H1 (cell line): Measurements from ENCODE around the gene SOX6. TPM values are rescaled to one million over a fixed set of nuclear protein-coding genes. Genes with fewer than 3 reads are reported as not detected.
A peak's percentile ranks its signal among the peaks of the same experiment; 100 is the strongest.

Source experiments
- CTCF ChIA-PET: fragments of 300-600 bp; sonication (Branson Sonifier 250); formaldehyde crosslinking; loops from one replicate; lab custom pipeline; 2021; ENCODE audit not compliant: partially characterized antibody; lab: Charles Lee
- POLR2A ChIA-PET: fragments of 300-600 bp; sonication (Branson Sonifier 250); formaldehyde crosslinking; loops from one replicate; lab custom pipeline; 2021; ENCODE audit warnings: inconsistent platforms; ENCODE audit not compliant: partially characterized antibody; lab: Charles Lee
- DNase-seq, 2 experiments: peaks; one replicate each; pipeline versions ENCODE4 v3.0.0 to v3.0.0-alpha.2; 2010 to 2022; ENCODE audit warnings: low spot score in 2 of 2, low read depth in 1 of 2, mixed read lengths in 1 of 2
- FAIRE-seq: peaks from 2 replicates; lab custom pipeline; 2011; peaks lifted over from hg19 to GRCh38; lab: Jason Lieb, UNC
- H2AFZ ChIP-seq: 2 replicates; pipeline ENCODE4 v1.8.1; 2012; ENCODE audit warnings: low read length, inconsistent platforms
- H2AK5ac ChIP-seq: 2 replicates; pipeline ENCODE4 v1.6.1; 2013; ENCODE audit warnings: low read depth, low read length
- H2BK120ac ChIP-seq: replicated peaks from 2 replicates; pipeline ENCODE3; 2013; ENCODE audit warnings: low read depth, low read length, inconsistent platforms
- H2BK12ac ChIP-seq: 2 replicates; pipeline ENCODE4 v1.6.1; 2013; ENCODE audit warnings: low read depth, low read length
- H2BK15ac ChIP-seq: 2 replicates; pipeline ENCODE4 v1.6.1; 2013; ENCODE audit warnings: low read length
- H2BK20ac ChIP-seq: 2 replicates; pipeline ENCODE4 v1.6.1; 2013; ENCODE audit warnings: low read length
- H2BK5ac ChIP-seq: 2 replicates; pipeline ENCODE4 v1.6.1; 2013; ENCODE audit warnings: low read depth, low read length
- H3K14ac ChIP-seq: 2 replicates; pipeline ENCODE4 v1.6.1; 2013; ENCODE audit warnings: inconsistent platforms; ENCODE audit not compliant: insufficient read length
- H3K18ac ChIP-seq: 2 replicates; pipeline ENCODE4 v1.6.1; 2013; ENCODE audit warnings: low read length; ENCODE audit errors: extremely low read depth
- H3K23ac ChIP-seq: 2 replicates; pipeline ENCODE4 v1.6.1; 2013; ENCODE audit warnings: inconsistent platforms; ENCODE audit not compliant: insufficient read length
- H3K23me2 ChIP-seq: 2 replicates; pipeline ENCODE4 v1.6.1; 2013; ENCODE audit warnings: low read depth, low read length
- H3K27ac ChIP-seq: 2 replicates; pipeline ENCODE4 v1.6.1; 2011; ENCODE audit warnings: low read depth, low read length, inconsistent platforms
- H3K27me3 ChIP-seq, 4 experiments: replicated peaks in 1 of 4; 1 replicate in 1 of 4; 2 replicates in 3 of 4; pipeline versions ENCODE4 v1.6.1 to v1.8.1; 2011 to 2013; ENCODE audit warnings: low read length in 3 of 4, mild to moderate bottlenecking in 3 of 4, inconsistent platforms in 2 of 4, mixed read lengths in 2 of 4, moderate library complexity in 1 of 4; ENCODE audit not compliant: control insufficient read depth in 3 of 4, insufficient read depth in 3 of 4; ENCODE audit errors: extremely low read depth in 1 of 4
- H3K36me3 ChIP-seq, 4 experiments: 2 replicates each; pipeline versions ENCODE4 v1.6.1 to v1.8.1; 2011 to 2013; ENCODE audit warnings: mild to moderate bottlenecking in 4 of 4, low read length in 3 of 4, moderate library complexity in 2 of 4, control low read depth in 1 of 4, inconsistent platforms in 1 of 4; ENCODE audit not compliant: insufficient read depth in 4 of 4, control insufficient read depth in 2 of 4
- H3K4ac ChIP-seq: replicated peaks from 2 replicates; pipeline ENCODE3; 2013; ENCODE audit warnings: low read length, low read depth, mixed read lengths, inconsistent platforms; ENCODE audit not compliant: insufficient read length
- H3K4me1 ChIP-seq, 4 experiments: replicated peaks in 1 of 4; 1 replicate in 1 of 4; 2 replicates in 3 of 4; pipeline versions ENCODE4 v1.6.1 to v1.8.1; 2011 to 2013; ENCODE audit warnings: low read length in 3 of 4, inconsistent platforms in 2 of 4, mixed read lengths in 1 of 4; ENCODE audit not compliant: insufficient read depth in 4 of 4, control insufficient read depth in 3 of 4
- H3K4me2 ChIP-seq, 2 experiments: 2 replicates each; pipeline versions ENCODE4 v1.6.1 to v1.8.1; 2011 to 2013; ENCODE audit warnings: low read depth in 2 of 2, low read length in 2 of 2, control low read depth in 1 of 2, inconsistent platforms in 1 of 2, mild to moderate bottlenecking in 1 of 2; ENCODE audit not compliant: insufficient read depth in 1 of 2
- H3K4me3 ChIP-seq, 4 experiments: fragments of 200-600, 300-600 bp in 1 of 4; sonication (generic), shearing (Covaris generic), sonication (Bioruptor Twin) in 1 of 4; 2 replicates each; pipeline versions ENCODE4 v1.5.1 to v1.8.1; 2011 to 2016; ENCODE audit warnings: low read length in 4 of 4, low read depth in 3 of 4, control low read depth in 2 of 4, inconsistent platforms in 2 of 4, mild to moderate bottlenecking in 2 of 4, mixed read lengths in 1 of 4, moderate library complexity in 1 of 4; ENCODE audit not compliant: insufficient read depth in 2 of 4; ENCODE audit errors: extremely low read depth in 1 of 4
- H3K56ac ChIP-seq: replicated peaks from 2 replicates; pipeline ENCODE3; 2013; ENCODE audit warnings: low read depth, mild to moderate bottlenecking, mixed read lengths, low read length, inconsistent platforms; ENCODE audit not compliant: insufficient read length
- H3K79me1 ChIP-seq: 2 replicates; pipeline ENCODE4 v1.6.1; 2013; ENCODE audit warnings: low read depth, low read length, control low read depth
- H3K79me2 ChIP-seq, 2 experiments: 2 replicates each; pipeline versions ENCODE4 v1.6.1 to v1.8.1; 2012 to 2013; ENCODE audit warnings: low read length in 2 of 2, mild to moderate bottlenecking in 2 of 2, inconsistent platforms in 1 of 2; ENCODE audit not compliant: insufficient read depth in 2 of 2, control insufficient read depth in 1 of 2
- H3K9ac ChIP-seq, 4 experiments: replicated peaks in 1 of 4; 1 replicate in 1 of 4; 2 replicates in 3 of 4; pipeline versions ENCODE4 v1.6.1 to v1.8.1; 2011 to 2013; ENCODE audit warnings: low read depth in 3 of 4, low read length in 3 of 4, control low read depth in 2 of 4, mild to moderate bottlenecking in 2 of 4, moderate library complexity in 2 of 4, inconsistent platforms in 1 of 4; ENCODE audit errors: extremely low read depth in 1 of 4
- H3K9me3 ChIP-seq, 2 experiments: 2 replicates each; pipeline versions ENCODE4 v1.6.1 to v1.8.1; 2012 to 2013; ENCODE audit warnings: mild to moderate bottlenecking in 2 of 2, moderate library complexity in 2 of 2, control low read depth in 1 of 2, inconsistent platforms in 1 of 2, low read depth in 1 of 2, low read length in 1 of 2, mixed read lengths in 1 of 2; ENCODE audit not compliant: insufficient read depth in 2 of 2
- H4K20me1 ChIP-seq, 2 experiments: replicated peaks in 1 of 2; 2 replicates each; pipeline versions ENCODE3 to v1.8.1; 2011 to 2013; ENCODE audit warnings: inconsistent platforms in 2 of 2, low read length in 2 of 2, mild to moderate bottlenecking in 1 of 2; ENCODE audit not compliant: insufficient read depth in 2 of 2, control insufficient read depth in 1 of 2
- H4K5ac ChIP-seq: 2 replicates; pipeline ENCODE4 v1.6.1; 2013; ENCODE audit warnings: low read length, low read depth, mixed read lengths, inconsistent platforms; ENCODE audit not compliant: insufficient read length
- H4K8ac ChIP-seq: 2 replicates; pipeline ENCODE4 v1.8.0; 2013; ENCODE audit warnings: mild to moderate bottlenecking, moderate library complexity, low read length, inconsistent platforms; ENCODE audit not compliant: insufficient read depth; ENCODE audit errors: extremely low read depth
- H4K91ac ChIP-seq: replicated peaks from 2 replicates; pipeline ENCODE3; 2013; ENCODE audit warnings: low read length, mixed read lengths, inconsistent platforms; ENCODE audit not compliant: insufficient read length
- ASH2L ChIP-seq: fragments of 200-600, 300-600 bp; sonication (generic); IDR thresholded peaks from one replicate; pipeline ENCODE4 v1.7.1; 2017; ENCODE audit warnings: low read length
- CEBPB ChIP-seq: IDR thresholded peaks from 2 replicates; pipeline ENCODE4 v1.6.1; 2012; ENCODE audit warnings: low read depth, low read length
- CHD1 ChIP-seq: IDR thresholded peaks from 2 replicates; pipeline ENCODE4 v1.6.1; 2012; ENCODE audit warnings: low read depth, low read length, improper control_type of control experiment
- HDAC6 ChIP-seq: IDR thresholded peaks from one replicate; pipeline ENCODE4 v1.7.1; 2012; ENCODE audit warnings: low read depth, mild to moderate bottlenecking, inconsistent platforms, low read length, moderate library complexity
- KDM1A ChIP-seq: fragments of 200-600, 300-600 bp; sonication (generic); IDR thresholded peaks from 2 replicates; pipeline ENCODE4 v1.7.1; 2016; ENCODE audit warnings: mild to moderate bottlenecking, low read length, borderline replicate concordance
- POLR2AphosphoS5 ChIP-seq: IDR thresholded peaks from 2 replicates; pipeline ENCODE4 v1.6.1; 2011; ENCODE audit warnings: low read depth, low read length
- POU5F1 ChIP-seq: IDR thresholded peaks from 2 replicates; pipeline ENCODE4 v1.6.1; 2011; ENCODE audit warnings: low read depth, mild to moderate bottlenecking, low read length, moderate library complexity
- RAD21 ChIP-seq, 2 experiments: IDR thresholded peaks in 1 of 2; conservative IDR thresholded peaks in 1 of 2; 2 replicates each; pipeline ENCODE4 v1.6.1; 2011; ENCODE audit warnings: low read depth in 2 of 2, low read length in 2 of 2, improper control_type of control experiment in 1 of 2, inconsistent platforms in 1 of 2, mild to moderate bottlenecking in 1 of 2, moderate library complexity in 1 of 2
- SP4 ChIP-seq: IDR thresholded peaks from 2 replicates; pipeline ENCODE4 v1.6.1; 2012; ENCODE audit warnings: low read length, inconsistent platforms
- TAF1 ChIP-seq: IDR thresholded peaks from 2 replicates; pipeline ENCODE4 v1.6.1; 2011; ENCODE audit warnings: mild to moderate bottlenecking, low read depth, low read length
- WGBS, 2 experiments: shearing (Covaris generic) in 1 of 2; methylation state at CpG; one replicate each; pipeline versions ENCODE4 v1.1.6 to v1.1.7; 2013 to 2015; ENCODE audit warnings: low lambda C conversion rate in 2 of 2, mixed read lengths in 2 of 2, inconsistent platforms in 1 of 2, low coverage in 1 of 2, missing lambda C conversion rate in 1 of 2; ENCODE audit not compliant: insufficient replicate concordance in 2 of 2, insufficient coverage in 1 of 2, insufficient read length in 1 of 2; ENCODE audit errors: extremely low coverage in 1 of 2, missing lambda C conversion rate in 1 of 2; 5-methylcytosine and 5-hydroxymethylcytosine counted together
- polyA plus RNA-seq, 7 experiments: library from polyadenylated mRNA; depleted of rRNA in 3 of 7; stranded (reverse) in 5 of 7; unstranded in 2 of 7; fragments of >200 nt in 5 of 7; fragments of 200-250 nt in 2 of 7; gene quantifications; 1 replicate in 5 of 7; 2 replicates in 1 of 7; 4 replicates in 1 of 7; pipeline versions ENCODE4 v1.2.1 to v1.2.3, GENCODE V29; 2011 to 2013; ENCODE audit warnings: missing spikeins in 2 of 7, mixed read lengths in 2 of 7
- total RNA-seq: library from RNA; stranded (reverse); fragmentation: NEBNext Ultra II Directional; extraction: Animal tissue kit (Norgen Biotek cat#: 25700); gene quantifications from 2 replicates; pipeline ENCODE4 v1.2.1, GENCODE V29; 2021

Gene SOX6
- total and polyA plus RNA-seq, 2 of the 8 experiments (the other 6 are each of a cell fraction or from before 2014, with no cell fraction given) = 0.09 TPM; not detected in 1

DNA sequence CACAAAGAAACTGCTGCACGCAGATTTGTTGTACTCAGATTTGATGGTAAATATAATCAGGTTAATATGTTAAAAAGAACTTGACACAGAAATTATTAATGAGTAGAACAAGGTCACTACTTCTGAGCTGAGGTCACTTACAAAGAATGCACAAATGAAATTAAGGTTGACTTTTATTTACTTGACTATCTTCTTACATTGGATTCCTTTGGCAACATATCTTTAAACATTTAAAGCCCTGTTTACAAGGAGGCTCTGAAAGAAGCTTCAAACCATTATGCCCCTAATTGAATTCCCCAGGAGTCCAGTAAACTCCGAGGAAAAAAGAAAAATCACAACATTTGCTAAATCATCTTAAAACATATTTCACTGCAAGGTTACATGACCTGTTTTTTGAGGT is 245.5 kb downstream of the SOX6 start:
- POLR2A ChIA-PET = no interaction called here

More for the DNA sequence above, 245.5 kb downstream of the SOX6 start:
- H3K79me2 ChIP-seq = no peaks in the 10 kb centered on the region
- no peak overlapping the region for H2BK12ac ChIP-seq
- H3K23ac ChIP-seq = no peak overlapping the region
- no peak overlapping the region for H4K8ac ChIP-seq
- H3K14ac ChIP-seq = no peak overlapping the region
- H3K4me1 ChIP-seq = peaks cover 0 to 7% (median 4%) of the 10 kb centered on the region in 4 experiments; a peak in 5 of 7 replicates
- H3K36me3 ChIP-seq = no peaks in the 10 kb centered on the region
- TF ChIP-seq POLR2AphosphoS5 (no peak), SP4 (no peak), RAD21 (IDR thresholded peaks at IDR 0.05 in 1 of 2, conservative IDR thresholded peaks at IDR 0.05 in 1 of 2; ENCODE audit: low read depth in 2 of 2, low read length in 2 of 2) (no peak), KDM1A (no peak), ASH2L (no peak), TAF1 (no peak), CEBPB (no peak), POU5F1 (no peak), CHD1 (no peak), HDAC6 (no peak)
- no peaks in the 10 kb centered on the region; a peak in 1 of 4 replicates for H3K9me3 ChIP-seq
- no peak overlapping the region for H2BK15ac ChIP-seq
- DNase-seq (no peak), FAIRE-seq (peak; percentile 69)
- H3K56ac ChIP-seq = no peak overlapping the region
- no peaks in the 10 kb centered on the region for H3K79me1 ChIP-seq
- no peaks in the 10 kb centered on the region for H4K20me1 ChIP-seq
- no peak overlapping the region for H3K9ac ChIP-seq
- no peak overlapping the region for H2AFZ ChIP-seq
- H4K91ac ChIP-seq = no peak overlapping the region
- CTCF ChIA-PET = interaction anchor here (0.9 kb wide), 1 partner anchor 10 kb away, joined by 3 read pairs; no protein-coding TSS in a partner anchor
- H3K4me3 ChIP-seq = peak overlapping the region in 1 of 4 experiments; percentile 9; a peak in 1 of 8 replicates
- H3K4me2 ChIP-seq = no peak overlapping the region
- H2BK5ac ChIP-seq = no peak overlapping the region
- no peak overlapping the region for H3K27ac ChIP-seq
- H3K23me2 ChIP-seq = no peaks in the 10 kb centered on the region
- no peaks in the 10 kb centered on the region for H3K27me3 ChIP-seq
- H2AK5ac ChIP-seq = no peak overlapping the region
- no peak overlapping the region for H3K18ac ChIP-seq
- 76% methylated on average over 2 of the region's 2 CpGs; no CpG with 5 or more reads in 1 of the 2 experiments for WGBS, 2 experiments
- H4K5ac ChIP-seq = no peak overlapping the region
- no peak overlapping the region for H2BK120ac ChIP-seq
- H3K4ac ChIP-seq = no peak overlapping the region
- no peak overlapping the region for H2BK20ac ChIP-seq
